Lower leg skin (tissue), 3 donors: ENCODE results near the gene PALLD.

ENCODE experiments used
- POLR2A ChIP-seq, 2 donors: fragments of 450-650 bp; IDR thresholded peaks; one replicate each; pipeline ENCODE4 v1.6.1; 2016 to 2017; ENCODE audit warnings: antibody characterized with exemption in 2 of 2, mild to moderate bottlenecking in 1 of 2, moderate library complexity in 1 of 2
- TF ChIP-seq, protein P1 (sequence below), 3 donors: fragments of 450-650 bp; IDR thresholded peaks; one replicate each; pipeline ENCODE4 v1.5.1; 2016; ENCODE audit warnings: antibody characterized with exemption in 3 of 3, mild to moderate bottlenecking in 3 of 3, moderate library complexity in 2 of 3

DNA sequence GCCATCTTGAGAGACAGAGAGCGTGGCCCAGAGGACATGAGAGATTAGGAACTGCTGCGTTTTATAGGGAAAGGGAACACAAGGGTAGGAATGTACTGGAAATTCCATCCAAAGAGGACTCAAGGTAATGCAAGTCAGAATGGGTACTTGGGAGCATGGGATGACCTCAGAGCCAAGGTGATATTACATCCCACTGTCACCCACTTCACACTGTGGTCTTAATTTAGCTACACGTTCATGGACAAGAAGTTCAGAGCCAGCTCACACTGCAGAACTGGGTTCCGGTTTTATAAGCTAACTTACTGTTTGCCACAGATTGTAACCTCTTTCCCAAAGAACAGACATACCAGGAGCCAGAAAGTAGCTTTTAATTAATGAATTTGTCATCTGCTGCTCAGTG lies 268.5 kb downstream of the PALLD start:
- TF ChIP-seq POLR2A (IDR thresholded peaks at IDR 0.05) = no peak
- TF ChIP-seq, protein P1, sequence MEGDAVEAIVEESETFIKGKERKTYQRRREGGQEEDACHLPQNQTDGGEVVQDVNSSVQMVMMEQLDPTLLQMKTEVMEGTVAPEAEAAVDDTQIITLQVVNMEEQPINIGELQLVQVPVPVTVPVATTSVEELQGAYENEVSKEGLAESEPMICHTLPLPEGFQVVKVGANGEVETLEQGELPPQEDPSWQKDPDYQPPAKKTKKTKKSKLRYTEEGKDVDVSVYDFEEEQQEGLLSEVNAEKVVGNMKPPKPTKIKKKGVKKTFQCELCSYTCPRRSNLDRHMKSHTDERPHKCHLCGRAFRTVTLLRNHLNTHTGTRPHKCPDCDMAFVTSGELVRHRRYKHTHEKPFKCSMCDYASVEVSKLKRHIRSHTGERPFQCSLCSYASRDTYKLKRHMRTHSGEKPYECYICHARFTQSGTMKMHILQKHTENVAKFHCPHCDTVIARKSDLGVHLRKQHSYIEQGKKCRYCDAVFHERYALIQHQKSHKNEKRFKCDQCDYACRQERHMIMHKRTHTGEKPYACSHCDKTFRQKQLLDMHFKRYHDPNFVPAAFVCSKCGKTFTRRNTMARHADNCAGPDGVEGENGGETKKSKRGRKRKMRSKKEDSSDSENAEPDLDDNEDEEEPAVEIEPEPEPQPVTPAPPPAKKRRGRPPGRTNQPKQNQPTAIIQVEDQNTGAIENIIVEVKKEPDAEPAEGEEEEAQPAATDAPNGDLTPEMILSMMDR (IDR thresholded peaks at IDR 0.05) = no peak
